GM21367 (cell line): Measurements from ENCODE around the gene SENP1.

ENCODE experiments used
- ATAC-seq: cut with Tn5 transposase; IDR thresholded peaks from one replicate; pipeline ENCODE4 v1.9.1; 2021; ENCODE audit not compliant: unreplicated experiment

Gene SENP1

DNA sequence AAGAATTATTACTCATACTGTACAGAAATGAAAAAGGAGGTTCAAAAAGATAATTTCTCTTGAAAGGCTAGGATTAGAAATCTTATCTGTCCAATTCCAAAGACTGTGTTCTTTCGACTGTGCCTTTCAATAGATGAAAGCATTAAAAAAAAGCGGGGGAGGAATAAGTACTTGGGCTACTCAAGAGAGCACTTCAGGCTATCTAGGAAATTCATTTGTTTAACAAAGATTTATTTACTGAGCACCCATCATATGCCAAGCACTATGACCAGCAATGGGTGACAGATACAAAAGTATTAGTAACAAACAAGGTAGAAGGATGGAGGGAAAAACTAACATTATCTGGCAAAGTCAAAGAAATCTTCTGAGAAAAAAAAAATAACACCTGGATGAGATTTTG lies 37.4 kb downstream of the SENP1 start:
- no peak for ATAC-seq

DNA sequence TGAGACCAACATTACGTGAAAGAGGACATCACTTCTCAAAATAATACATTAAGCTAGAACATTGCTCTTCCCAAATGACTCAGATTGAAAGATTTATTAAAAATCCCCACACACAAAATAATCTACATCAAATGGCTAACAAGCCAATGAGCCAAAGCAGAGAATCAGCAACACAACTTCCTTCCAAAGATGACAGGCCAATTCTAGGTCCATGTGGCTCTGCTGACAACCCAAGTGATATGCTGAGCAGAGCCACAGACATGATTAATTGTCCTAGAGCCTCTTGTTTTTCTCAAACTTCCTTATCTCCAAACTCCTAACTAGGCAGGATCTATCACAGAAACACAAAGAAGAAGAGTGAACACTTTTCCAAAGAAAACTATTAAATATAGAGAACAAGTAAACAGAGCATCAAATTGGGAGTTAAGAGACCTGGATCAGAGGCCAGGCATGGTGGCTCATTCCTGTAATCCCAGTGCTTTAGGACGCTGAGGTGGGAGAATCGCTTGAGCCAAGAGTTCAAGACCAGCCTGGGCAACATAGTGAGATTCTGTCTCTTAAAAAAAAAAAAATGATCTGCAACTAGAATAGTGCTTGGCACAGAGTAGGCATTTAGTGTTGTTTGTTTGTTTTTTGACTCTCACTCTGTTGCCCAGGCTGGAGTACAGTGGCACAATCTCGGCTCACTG lies 38.5 kb downstream of the SENP1 start:
- no peak for ATAC-seq

DNA sequence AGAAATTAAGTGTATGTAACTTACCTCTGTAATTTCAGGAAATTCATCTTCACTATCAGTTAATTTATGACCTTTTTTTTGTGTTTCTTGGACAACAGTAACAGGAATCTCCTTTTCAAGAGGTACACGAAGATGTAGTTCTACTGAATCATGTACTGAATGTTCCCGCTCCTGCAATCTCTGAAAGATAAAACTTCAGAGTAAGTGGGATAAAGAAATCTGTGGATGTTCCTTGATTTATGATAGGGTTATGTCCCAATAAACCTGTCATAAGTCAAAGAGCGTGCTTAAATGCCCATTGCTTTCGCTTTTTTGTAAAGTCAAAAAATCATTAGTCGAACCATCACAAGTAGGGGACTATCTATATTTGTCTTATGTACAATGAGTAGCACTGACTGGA lies 40.8 kb downstream of the SENP1 start:
- no peak for ATAC-seq

DNA sequence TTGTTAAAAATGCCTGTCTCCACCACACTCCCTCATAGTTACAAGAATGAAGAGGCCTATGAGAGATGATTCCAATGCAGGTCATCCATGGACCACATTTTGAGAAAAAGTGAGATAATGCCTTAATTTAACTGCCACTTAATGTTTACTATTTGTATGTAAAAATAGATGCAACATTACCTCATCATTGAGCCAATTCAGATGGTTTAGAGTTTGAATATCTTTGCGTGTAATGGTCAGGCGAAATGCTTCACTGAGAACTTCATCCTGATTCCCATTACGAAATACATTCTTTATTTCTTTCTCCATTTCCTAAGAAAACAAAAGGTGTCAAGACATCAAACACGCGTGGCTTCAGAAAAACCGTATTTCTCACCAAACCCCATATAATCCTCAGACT lies 42.3 kb downstream of the SENP1 start:
- no peak for ATAC-seq

DNA sequence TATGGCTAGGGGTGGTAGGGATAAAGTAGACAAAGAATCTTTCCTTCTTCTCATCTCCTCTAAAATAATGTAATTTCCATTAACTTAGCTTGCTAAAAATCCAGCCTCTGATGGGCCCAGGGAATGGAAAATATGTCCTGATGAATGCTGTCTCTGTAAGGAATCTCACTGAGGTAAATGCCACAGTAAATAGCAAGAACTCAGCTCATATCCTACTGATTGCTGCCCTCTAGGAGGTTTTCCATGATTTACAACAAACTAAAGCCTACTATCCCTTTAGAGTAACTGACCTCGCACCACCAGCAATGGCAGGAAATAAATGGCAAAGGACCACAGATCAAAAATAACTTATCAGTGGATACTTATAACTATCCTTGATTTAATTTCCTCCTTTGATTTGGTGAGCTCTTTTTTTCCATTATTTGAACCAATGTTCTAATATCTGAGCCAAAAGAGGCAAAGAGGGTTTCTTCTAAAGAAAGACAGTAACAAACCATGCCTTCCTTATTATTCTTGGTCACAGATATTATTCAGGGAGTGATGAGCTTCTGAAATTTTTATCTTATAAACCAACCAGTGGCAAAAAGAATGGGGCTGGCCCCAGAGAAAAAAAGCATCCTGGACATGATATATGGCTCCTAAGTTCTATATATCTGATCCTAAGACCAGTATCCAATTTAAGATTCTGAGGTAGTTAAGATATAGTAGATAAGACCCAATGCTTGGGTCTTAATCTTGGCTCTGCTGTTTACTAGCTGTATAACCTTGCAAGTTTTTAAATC lies 43.8 kb downstream of the SENP1 start:
- ATAC-seq = no peak

DNA sequence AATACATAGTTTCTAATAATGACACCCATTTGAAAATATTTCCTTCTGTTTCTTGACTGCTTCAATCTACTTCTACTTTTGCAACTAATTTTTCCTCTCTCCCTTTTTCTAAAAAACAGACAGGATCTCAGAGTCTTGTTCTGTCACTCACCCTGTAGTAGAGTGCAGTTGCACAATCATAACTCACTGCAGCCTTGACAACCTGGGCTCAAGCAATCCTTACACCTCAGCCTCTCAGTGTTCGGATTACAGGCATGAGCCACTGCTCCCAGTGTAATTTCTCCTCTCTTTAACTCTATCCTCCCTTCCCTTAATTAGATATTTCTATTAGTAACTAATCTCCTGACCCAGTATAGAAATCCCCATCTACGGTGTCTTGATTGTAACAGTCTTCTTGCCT lies 45.4 kb downstream of the SENP1 start:
- ATAC-seq = no peak

DNA sequence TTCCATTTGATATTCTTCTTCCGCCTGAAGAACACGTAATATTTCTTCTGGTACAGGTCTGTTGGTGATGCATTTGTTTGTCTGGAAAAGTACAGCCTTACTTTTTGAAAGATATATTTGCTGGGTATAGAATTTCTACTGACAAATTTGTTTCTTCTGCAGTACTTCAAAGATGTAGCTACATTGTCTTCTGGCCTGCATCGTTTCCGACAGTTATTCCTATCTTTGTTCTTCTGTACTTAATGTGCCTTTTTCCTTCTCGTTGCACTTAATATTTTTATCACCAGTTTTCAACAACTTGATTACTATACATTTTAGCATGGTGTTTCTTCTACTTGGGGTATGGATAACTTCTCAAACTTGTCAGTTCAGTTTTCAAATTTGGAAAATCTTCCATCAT lies 47.1 kb downstream of the SENP1 start:
- ATAC-seq = no peak

DNA sequence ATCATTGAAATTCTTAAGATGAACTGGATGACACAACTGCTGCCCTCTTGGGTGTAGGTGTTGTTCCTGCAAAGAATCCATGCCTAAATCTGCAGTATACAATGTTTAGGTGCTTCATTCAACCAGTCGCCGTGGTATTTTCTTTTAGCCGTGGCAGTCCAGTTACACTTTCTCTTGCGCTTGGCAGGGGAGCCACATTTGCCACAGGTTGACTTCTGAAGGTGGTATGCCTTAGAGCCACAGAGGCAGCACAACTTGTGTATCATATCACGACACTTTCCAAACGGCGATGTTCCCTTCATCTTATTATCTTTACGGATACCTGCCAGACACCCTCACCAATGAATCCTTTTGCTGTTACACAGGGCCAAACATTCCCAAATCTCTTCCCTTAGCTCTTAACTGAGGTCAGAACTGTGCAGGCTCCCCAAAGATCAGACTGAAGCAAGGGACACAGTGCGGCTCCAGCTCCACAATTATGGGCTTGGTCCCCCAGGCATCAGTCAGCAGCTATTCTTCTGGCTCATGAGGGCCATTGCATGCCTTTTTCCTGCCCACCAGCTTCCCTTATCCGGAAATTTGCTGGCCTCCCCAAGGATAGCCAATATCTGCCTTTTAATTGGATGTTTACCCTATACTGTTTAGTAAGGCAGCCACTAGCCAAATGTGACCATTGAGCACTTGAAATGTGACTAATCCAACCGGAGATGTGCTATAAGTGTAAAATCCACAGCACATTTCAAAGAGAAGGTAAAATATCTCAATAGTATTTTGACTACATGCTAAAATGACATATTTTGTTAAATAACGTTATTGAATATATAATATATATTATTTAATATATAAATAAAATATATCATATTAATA lies 50.7 kb downstream of the SENP1 start:
- no peak for ATAC-seq

DNA sequence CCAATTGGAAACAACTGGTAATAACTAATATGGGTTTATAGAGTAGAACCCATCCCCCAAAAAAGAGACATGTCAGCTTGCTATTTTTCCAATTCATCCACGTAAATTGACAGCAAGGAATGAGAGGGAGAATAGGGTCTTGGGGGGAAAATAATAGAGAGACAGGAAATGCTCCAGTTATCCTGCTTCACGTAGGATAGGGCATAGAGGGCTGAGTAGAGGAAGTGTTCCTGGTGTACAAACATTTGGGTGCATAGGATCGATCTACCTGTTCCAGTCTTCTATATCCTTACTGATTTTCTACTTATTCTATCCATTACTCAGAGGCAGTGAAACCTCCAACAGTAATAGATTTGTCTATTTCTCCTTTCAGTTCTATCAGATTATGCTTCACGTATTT lies 52.0 kb downstream of the SENP1 start:
- ATAC-seq = no peak

DNA sequence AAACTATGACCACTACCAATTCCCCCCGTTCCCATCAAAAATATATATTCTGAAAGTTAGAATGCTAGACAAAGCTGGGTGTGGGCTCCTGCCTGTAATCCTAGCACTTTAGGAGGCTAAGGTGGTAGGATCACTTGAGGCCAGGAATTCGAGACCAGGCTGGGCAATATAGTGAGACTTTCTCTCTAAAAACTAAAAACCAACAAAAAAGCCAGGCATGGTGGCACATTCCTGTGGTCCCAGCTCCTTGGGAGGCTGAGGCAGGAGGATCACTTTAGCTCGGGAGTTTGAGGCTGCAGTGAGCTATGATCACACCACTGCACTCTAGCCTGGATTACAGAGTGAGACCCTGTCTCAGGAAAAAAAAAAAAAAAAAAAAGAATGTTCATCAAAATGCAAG lies 52.8 kb downstream of the SENP1 start:
- no peak for ATAC-seq

DNA sequence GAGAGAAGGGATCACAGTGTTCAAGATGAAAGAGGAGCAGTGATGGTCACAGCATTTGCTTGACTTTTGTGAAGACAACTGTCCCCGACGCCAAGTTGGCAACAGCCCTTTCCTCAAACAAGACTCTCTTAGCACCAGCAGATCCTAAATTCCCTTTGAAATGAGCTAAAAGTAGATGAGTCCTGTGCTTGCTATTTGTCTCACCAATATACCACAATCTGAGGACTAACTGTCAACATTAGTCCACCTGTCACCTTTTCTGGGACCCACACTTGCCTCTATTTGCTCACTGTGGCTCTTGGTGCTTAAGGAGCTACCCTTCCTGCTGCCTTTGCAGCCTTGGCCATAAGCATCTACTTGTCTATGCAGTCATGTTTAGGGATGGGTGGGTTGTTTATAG lies 54.2 kb downstream of the SENP1 start:
- no peak for ATAC-seq

DNA sequence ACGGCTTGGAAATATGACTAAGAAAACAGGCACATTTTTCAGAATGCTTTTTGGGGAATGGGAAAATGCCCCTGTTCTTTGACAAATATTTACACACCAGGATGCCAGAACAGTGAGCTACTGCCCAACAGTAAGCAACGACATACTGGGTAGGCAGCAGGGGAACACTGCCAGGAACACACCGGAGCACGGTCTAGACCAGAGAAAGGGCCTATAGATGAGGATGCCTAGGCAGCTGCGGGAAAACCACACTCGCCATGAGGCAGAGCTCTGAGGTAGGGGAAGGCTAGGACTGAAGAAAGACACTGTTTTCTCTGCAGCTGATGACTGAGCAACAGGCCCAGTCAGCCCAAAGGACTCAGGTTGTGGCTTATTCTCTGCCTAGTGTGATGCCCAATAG lies 55.7 kb downstream of the SENP1 start:
- ATAC-seq = no peak

DNA sequence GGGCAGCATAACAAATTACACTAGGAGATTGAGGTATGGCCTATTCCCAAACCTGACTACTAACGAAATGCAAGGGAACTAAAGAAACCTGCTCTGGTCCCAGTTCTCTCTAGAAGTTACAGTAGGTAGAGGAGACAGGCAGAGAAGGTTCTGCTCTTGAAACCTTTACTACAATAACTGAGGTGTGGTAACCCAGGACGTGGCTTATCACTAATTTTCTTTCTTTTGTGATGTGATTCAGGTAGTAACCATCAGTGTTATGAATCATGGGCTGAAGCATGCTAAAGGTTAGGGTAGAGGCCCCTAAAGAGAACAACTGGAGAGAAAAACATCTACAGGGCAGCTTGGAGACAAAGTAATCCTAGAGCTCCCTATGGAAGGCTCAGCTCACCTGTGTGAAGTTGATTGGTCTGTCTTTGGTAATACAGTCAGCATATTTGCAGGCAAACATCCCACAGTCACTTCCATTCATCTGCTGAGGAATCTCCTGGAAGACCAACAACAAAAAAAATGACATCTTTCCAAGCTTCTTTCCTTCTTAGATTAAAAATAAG lies 59.8 kb downstream of the SENP1 start:
- ATAC-seq = no peak

DNA sequence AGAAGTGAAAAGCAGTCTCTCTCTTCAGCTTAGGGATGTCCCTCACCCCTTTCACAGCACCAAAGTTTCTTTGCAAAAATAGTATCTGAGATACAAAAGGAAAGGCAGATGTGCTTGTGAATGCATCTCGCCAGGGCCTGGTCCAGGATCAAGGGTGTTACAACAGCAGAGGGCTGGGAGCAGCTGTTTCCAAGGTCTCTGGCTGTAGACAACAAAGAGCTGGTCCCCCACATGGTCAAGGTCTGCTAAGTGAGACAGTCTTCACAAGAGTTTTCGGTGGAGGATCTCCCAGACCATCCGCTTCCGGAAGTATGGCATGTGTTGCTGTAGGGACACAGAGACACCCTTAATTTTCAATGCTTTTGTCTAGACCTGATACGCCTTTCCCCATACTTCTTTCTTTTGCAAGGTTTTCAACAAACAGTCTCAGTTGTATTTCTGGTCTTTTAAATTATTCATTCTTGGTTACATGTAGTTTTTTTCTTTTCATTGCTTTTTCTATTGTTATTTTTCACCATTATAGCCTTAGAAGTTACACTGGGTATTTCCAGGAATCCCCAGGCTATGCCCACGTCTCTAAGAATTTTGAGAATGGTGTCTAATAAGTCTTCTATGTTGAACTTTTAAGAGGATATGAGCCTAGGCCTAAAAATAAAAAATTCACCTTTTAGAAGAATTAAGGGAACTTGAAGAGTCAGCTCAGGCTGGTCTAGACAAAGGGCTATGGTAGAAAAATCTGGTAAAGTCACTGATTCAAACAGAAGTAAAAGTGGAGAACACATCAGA lies 60.6 kb downstream of the SENP1 start:
- ATAC-seq = no peak

DNA sequence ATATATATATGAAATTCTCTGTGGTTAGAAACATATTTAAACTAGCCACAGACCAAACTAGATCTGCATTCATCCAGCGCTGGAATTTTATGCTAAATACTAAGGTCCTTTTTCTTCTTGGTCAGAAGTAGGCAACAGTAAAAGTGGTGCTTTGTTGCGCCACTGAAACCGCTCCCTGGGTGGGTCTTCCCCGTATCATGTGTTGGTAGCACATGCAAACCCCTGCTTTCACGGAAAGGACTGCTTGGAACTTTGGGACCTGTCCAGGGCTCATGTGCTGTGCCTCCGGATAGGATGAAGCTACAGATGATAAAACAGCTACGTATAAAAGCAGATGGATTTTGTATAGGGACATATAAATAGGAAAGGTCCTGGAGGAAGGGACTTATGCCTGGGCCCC lies 61.5 kb downstream of the SENP1 start:
- ATAC-seq = no peak

DNA sequence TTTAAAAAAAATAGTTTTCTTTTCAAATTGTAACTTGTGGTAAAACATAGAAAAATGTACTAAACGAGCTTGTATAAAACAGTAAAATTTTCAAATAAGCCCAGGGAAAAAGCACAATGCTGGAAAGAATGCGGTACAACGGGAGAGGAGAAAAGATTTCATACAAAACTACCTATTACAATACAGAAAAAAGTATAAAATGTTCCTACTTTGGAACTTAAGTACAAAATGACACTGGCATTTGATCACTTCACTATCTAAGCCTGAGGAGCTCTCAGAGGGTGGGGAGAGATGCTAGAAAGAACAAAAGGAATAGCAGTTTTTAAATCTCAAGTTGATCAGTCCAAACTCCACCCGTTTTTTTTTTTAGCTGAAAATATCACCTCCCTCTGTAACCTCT lies 62.1 kb downstream of the SENP1 start:
- ATAC-seq = no peak

DNA sequence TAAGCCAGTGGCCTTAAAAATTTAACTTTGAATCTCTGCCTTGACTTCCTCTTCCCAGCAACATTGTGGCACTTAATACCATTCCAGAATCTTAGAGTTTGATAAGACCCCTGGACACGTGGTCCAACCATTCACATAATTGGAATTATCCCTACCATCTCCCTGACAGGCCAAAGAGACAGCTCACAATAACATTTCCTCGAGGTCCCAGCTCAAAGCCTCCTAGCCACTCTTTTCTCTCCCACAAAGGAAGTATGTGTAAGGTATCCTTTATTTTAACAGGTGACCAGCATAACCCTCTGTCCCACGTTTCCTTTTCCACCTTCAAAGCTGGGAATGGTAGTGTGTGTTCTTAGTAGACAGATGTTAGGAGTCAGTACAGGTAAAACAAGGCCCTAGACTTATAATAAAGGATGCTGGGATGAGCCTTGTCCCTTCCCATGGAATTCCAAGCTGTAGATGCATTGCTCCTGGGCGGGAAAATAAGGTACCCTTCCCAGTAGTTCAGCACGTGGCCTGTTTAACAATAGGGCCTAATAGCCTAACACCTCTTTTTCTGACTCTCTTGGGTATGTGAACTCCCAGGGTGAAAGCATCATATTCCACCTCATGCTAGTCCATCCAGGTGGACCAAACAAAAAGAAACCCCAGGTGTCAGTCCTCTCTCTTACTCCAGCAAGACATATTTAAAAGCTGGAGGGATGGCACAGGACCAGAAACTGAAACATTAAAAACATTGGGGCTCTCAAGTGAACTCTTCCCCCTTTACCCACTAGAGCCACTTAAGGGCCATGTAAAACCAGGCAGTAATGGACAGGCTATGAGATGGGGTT lies 64.1 kb downstream of the SENP1 start:
- no peak for ATAC-seq

DNA sequence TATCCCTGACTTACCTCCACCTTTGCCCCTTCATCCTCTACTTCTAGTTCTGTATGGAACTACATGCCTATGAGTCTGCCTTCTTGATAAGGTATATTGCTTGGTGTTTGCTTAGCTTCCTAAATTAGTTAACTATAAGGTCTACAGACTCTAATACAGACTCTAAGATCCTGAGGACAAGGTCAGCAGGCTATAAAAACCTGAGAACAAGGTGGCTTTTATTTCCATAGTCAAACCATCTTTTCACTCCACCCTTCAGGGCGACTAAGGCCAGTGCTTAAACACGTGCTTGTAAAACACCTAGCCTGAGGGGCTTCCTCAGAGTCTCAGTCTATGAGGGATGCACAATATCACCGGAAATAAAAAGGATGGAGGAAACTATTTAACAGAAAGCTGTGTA lies 65.5 kb downstream of the SENP1 start:
- ATAC-seq = no peak

DNA sequence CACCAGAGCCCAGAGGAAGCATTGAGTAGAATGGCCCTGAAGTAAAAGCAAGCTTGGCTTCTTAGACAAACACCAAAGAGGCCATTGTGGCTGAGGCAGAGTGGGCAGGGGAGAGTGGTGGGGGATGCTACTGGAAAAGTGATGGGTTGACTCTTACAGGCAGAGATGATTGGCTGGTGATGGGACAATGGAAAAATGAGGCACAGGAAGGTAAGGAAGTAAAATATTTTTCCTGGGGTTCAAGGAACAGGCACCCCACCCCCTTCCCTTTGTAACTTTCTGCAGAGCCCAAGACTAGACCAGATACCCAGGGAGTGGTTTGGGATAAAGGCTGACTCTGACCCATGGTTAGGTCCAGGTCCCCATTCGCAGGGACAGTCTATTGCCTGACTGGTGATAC lies 66.7 kb downstream of the SENP1 start:
- ATAC-seq = no peak

DNA sequence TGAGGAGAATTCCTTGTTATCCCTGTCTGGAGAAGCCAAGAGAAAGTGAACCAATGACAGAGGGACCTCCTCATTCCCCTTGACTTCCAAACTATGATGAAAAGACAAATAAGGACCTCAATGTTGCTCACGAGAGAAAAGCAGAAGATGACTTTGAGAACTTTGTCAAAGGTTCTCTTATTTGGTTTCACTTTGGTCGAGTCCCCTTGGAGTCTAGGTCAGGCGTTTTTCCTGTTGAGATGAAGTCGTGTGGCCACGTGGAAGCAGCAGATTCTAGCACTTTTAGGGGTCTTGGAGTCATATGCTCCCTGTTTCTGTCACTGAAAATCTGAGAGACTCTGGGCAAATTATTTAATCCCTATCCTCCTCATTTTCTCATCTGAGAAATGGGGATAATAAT lies 67.8 kb downstream of the SENP1 start:
- ATAC-seq = no peak
